ENCODE measurements around the gene PRSS56.
A peak's percentile ranks its signal among the peaks of the same experiment; 100 is the strongest.

PRSS56 gene

DNA sequence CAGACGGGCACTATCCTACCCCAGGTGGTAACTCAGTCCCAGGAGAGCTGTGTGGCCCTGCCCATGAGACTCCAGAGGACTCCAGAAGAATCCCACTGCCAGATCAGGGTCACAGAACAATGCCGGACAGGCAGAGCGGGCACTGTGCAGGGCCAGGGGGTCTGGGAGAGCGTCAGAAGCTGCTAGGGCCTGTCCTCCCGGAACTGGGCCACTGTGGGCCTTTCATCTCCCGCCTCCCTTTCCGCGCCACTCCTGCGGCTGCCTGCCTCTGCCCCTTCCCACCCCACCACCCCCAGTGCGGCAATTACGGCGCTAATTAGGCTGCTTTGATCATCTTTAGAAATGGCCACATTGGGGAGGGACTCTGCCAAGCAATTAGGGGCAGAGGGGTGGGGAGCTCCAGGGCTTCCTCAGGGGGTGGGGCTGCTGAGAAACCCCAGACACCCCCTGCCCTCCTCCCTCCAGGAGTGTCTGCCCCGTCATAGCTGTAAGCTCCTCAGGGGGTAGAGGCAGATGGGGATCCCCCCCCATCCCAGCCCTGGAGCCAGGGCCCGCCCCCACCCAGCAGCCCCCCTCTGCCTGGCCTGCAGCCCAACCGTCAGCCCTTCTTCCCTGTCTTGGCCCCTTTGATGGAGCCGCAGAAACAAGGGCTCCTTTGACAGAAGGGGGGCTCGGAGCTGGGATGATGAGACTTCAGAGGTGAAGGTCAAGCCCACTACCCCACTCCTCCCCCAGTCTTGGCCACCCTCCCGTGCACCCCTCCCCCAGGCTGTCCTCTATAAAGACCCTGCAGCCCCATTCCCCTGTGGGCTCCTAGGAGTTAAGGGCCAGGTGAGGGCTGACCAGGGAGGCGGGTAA is at the start of gene PRSS56:
Gene PRSS56, plus strand, starts transcription at position 808 of the 858 bp plus-strand sequence. CDS start 211 bp downstream, outside the sequence.
- DNase-seq (ENCODE audit: low spot score), result peak; percentile 13

DNA sequence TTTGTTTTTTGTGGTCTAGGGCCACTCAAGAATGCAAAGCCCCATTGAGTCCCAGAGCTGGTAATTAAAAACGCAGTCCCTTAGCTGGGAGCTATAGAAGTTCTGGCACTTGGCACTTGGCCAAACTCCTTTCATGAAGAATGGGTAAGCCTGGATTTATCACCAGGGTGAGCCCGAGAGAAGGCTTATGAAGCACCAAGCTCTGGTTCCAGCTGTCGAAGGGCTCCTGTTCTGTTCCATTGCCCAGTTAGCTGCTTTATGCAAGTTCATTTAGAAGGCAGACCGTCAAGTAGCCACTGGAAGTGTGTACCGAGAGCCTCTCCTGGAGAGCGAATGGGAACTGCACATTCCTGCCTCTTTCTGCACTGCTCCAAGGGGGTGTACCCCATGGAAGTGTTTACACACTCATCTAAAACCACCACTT is 46.7 kb upstream of the PRSS56 start:
- peak; percentile 64 for DNase-seq (ENCODE audit: low spot score)

DNA sequence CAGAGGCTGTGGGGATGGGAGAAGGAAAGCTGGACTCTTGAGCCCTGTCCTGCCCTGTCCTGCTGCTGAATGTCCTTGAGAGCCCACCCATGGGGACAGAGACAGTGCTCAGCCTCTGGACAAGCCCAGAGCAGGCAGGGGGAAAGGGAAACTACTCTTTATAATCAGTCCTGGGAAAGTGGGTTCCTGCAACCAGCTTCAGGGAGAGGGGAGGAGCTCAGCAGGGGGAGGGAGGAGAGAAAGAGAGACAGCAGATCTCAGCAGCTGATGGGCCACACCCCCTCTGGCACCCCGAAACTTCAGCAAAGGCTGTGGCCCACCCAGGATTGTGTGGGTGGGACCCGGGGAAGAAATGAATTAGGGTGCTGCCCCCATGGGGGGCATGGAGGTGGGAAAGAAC is 44.1 kb upstream of the PRSS56 start:
- DNase-seq (ENCODE audit: low spot score), result no peak

DNA sequence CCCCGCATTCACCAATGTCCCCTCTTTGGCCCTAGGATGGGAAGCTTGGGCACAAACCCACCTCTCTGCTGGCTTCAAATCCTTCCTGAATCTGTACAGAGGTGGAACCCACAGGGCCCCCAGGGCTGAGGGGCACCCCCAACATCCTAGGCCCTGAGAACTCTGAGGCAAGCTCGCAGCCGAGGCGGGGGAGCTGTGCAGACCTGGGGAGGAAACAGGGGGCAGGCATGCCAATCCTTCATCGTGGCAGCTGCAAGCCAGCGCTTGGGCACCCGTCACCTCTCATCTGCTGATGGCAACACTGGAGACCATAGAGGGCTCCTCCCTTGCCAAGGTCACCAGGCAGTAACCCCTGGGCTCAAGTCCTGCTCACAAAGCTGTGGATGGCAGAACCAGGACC is 43.4 kb upstream of the PRSS56 start:
- no peak for DNase-seq (ENCODE audit: low spot score)

DNA sequence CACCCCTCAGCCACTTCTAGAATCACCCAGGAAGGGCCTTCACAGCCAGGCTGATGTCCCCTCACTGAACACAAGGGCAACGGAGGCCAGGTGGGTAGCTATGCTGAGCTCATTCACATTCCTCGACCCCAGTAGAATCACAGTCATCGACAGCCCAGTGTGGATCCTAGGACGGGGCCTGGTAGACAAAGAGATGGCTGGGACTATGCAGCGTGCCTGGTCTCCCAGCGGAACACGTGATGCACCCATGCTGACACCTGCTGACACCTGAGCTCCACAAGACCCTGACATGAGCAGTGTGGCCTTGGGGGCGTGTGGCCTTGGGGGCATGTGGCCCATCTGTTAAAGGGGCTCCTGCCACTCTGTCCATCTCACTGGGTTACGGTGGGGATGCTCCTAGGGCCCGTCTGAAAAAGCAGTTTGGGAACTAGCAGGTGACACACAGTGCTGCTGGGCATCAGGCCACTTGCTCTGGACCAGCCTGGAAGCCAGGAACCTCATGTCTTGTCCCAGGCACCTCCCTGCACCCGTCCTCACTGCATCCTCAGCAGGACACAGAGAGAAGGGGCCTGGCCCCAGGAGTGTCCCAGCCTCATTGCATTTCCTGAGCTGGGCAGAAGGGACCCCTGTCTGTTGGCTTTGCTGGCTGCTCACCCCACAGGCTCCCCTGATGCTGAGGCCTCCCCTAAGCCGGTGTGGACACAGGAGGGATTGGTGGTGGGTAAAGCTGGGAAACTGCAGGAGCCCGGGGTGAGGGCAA is 42.3 kb upstream of the PRSS56 start:
- no peak for DNase-seq (ENCODE audit: low spot score)

DNA sequence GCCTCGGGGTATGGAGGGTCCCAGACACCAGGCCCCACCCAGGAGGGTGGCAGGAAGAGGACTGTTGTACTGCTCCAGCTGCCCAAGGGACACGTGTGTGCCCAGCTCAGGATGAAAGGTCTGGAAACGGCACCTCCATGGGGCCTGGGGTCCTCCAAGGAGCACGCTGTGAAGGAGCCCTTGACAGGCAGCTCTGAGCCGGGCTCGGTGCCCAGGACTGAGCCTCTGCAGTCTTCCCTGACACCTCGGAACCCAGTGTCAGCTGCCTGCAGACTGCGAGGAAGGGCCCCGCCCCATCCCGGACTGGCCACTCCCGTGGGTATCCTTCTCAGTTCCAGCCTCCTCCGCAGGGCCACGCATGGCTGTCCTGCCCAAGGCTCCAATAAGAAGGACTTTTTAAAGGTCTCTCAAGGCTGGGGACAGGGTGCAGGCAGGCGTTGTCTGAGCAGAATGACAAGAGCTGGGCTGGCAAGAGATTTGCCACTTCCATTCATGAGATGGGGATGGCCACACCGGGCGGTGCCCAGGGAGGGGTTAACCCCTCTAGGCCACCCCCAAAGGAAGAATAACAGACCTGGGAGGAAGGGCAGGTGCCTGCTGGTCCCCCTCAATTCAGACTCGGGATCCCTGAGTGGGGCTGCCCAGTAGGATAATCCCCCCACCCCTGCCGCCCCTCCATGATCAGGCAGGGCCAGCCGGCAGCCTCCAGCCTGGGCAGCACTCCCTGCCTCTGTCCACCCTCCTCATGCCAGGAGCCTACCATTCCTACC is 41.4 kb upstream of the PRSS56 start:
- no peak for DNase-seq (ENCODE audit: low spot score)

DNA sequence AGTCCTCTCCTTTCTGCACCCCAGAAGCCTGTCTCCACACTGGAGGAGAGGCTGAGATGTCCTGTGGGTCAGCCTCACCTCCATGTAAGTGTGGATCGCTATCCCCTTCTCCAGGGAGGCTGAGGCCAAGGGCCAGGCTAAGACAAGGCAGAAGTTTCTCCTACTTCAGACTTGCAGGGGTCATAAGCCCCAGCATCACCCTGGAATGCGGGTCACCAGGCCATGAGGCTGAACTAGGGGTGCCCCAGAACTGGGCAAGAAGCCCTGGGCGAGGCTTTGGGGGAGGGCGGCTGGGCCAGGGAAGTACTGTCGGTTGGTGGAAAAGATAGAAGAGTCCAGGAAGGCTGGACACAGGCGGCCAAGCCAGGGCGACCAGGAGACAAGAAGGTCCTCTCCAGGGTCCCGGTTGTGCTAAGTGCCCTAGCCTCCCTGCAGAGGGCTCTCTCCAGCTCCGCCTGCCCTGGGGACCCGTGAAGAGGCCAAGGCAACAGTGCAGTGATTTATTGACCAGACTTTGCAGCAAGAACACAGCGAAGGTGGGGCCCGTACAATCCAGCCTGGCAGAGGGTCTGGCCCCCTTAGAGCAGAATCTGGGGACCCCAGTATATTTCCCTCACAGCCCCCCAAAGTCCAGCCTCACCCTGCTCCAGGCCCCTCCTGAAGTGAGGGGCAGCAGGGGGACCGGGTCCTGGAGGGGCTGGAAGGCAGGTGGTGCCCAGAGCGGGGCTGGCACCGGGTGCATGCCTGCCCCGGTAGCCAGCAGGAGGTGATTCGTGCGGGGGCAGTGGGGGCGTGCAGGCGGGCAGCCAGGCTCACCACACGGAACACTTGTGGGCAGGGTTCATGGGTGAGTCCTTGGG is 40.6 kb upstream of the PRSS56 start:
- DNase-seq (ENCODE audit: low spot score), result no peak

DNA sequence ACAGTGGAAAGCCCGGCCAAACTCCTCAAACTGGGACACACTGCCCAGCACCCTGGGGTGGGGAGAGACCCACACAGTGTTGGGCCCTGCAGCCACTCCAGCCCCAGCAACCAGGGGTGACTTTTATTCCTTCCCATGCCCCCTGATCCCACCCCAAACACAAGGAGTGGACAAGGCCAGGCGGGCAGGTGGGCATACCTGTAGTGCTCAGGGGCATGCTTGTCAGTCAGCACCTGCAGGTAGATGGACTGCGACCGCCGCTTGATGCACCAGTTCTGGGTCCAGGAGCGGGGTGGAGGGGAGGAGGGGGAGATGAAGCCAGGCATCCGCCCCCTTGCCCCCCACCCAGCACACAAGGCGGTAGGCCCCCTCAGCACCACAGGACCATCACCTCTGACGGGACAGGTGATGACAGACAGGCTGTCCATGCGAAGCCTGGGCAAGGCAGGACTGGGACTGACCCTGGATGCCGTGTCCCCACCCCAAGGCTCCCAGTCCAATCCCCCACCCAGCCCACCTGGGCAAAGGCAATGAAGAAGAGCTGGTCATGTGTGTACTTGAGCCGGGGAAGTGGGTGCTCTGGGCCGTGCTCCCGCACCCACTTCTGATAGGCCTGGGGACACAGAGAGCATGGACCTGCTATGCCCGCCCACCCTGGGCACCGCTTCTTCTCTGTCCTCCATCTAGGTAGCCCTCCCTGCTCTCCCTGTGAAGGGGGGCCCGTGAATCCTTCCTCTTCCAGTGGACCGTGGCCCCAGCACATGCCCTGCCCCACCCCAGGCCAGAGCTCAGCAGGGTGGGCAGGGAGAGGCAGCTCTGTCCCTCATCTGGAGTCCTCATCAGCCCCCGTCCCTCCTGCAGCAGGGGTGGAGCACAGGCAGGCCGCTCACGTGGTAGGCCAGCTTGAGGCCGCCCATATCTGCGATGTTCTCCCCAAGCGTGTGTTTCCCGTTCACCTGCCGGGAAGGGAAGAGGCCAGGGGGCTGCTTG is 39.7 kb upstream of the PRSS56 start:
- DNase-seq (ENCODE audit: low spot score), result no peak

DNA sequence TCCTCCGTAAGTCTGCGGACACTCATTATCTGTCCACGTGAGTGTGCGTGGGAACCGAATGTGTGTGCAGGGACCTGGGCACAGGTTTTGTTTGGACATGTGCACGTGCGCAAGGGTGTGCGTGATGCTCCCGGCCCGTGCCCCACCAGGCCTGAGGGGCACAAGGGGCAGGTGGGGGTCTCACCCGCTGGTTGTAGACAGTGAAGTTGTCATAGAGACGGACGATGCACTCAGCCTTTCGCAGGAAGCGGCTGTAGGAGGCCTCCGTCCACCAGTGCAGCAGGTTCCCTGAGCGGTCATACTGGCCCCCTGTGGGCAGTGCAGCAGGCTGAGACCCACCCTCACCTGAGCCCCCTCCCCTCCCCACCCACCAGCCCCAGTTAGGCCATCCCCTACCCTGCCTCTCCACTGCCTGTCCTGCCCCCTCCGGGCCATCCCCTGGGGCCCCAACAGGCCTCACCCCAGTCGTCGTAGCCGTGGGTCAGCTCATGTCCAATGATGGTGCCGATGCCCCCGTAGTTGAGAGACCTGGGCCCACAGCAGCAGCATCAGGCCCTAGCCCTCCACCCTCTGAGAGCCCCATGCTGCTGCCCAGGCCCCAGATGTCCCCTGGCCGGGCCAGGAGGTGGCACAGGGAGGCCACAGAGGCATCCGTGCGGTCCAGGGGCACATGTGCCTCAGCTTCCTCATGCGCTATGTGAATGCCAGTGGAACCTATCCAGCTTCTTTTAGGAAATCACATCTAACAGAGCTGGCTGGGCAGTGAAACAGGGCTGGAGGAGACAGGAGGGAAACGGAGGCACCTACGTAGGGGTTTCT is 38.7 kb upstream of the PRSS56 start:
- no peak for DNase-seq (ENCODE audit: low spot score)

DNA sequence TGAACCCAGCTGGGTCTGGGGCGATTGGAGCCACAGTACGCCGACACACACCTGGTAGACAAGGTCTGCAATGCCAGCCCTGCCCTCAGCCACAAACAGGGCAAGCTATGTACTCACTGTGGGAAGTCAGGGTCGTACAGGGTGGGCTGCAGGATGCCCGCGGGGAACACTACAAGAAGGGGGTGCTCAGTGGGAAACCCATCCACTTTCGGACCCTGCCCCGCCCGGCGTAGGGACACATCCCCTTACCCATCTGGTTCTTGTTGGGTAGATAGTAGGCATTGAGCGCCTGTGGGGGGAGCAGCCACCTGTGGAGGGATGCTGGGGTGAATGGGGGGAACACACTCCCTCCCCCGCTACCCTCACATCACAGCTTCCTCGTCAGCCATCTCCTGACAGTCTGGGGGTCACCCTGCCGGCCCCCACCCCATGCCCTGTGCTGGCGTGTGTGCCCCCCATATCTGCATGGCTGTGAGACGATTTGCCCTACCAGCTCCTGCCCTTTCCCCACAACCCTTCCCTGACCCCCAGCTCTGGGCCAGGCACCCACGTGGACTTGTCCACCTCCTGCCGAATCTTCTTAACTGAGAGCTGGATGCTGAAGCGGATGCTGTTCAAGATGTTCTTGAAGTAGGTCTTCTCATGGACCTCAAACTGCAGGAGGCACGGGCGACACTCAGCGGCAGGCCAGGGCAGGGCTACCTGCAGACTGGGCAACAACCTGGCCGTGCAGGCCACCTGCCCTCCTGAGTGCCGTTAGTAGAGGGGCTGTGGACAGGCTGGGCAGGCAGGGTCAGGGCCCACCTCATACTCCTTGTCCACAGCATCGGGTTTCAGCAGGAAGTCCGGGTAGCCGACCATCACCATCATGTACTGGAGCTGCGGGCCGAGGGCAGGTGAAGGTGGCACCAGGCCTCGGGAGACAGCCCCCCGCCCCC is 37.6 kb upstream of the PRSS56 start:
- DNase-seq (ENCODE audit: low spot score), result no peak

DNA sequence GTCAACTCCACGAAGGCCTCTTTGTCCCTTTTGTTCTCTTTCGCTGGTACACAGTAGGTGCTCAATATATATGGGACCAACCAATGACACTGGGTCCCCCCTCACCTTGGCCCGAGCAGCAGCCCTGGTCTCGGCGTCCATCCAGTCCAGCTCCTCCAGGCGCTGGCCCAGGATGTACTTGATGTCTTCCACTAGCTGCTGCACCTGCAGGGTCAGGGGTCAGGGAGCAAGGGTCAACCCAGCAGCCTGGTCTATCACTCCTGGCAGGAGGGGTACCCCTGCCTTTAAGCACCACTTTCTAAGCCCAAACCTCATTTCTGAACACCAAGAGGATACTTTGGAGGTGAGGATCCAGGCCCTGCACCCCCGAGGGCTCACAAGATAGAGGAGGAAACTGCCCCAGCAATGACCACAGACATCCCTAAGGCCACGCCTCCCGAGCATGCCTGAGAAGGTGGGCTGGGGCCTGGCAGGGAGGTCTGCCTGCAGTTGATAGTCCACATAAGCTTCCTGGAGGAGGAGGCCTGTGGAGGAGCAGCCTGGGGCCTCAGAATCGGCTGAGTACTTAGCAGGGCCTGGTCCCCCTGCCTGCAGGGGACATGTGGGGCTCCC is 36.8 kb upstream of the PRSS56 start:
- DNase-seq (ENCODE audit: low spot score), result no peak

DNA sequence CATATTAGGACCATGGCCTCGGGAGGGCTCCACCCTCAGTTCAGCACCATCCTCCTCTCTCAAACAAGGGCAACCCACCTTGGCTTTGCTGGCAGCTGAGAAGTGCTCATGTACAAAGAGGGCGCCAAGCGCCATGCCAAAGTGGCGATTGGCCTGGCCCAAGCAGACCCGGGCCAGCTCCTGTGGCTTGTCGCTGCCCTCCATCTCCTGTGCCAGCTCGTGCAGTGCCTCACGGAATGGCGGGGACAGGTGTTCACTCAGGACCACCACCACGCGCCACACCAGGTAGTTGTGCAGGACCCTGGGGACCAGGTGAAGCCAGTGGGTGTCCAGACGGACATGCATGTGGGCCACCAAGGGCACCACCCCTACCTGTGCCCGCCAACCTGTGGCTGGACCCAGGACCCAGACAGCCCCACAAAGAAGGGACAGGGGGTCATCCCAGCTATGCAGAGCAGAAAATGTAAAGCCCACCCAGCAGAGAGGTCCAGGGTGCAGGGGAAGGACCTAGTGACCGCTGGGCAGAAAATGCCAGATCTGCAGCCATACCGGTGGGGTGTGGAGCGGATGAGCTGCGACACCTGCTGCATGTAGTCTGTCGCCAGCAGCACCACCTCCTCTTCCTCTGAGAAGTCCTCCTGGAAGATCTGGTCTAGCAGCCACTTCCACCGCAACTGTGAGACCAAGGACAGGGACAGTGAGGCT is 36.1 kb upstream of the PRSS56 start:
- no peak for DNase-seq (ENCODE audit: low spot score)

DNA sequence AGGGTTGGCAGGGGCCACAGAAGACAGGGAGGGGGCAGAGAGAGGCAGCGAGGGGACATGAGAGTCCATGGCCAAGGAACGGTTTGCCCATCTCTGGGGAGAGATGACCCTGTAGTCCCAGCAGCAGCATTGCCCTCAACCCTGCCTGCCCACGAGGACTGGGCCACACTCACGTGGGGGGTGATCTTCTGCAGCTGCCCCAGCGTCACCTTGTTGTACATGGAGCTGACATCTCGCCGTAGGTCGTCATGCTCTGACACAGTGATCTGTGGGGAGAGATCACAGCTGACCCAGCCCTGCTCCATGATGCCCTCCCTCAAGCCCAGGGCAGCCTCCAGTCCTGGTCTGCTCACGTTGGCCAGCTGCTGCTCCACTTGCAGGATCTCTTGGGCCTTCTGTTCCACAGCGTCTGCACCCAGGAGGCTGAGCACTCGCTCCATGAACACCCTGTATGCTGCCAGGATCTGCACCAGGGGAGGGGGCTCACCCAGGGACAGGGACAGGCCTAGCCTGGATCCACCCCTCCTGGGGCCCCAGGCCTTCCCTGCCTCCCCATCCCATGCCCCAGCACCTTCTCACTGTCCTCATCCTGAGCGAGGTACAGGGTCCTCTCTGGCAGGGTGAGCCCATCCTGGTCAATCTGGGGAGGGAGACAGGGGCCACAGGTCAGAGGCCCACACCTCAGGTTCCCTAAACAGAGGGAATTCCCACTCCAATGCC is 35.4 kb upstream of the PRSS56 start:
- no peak for DNase-seq (ENCODE audit: low spot score)

DNA sequence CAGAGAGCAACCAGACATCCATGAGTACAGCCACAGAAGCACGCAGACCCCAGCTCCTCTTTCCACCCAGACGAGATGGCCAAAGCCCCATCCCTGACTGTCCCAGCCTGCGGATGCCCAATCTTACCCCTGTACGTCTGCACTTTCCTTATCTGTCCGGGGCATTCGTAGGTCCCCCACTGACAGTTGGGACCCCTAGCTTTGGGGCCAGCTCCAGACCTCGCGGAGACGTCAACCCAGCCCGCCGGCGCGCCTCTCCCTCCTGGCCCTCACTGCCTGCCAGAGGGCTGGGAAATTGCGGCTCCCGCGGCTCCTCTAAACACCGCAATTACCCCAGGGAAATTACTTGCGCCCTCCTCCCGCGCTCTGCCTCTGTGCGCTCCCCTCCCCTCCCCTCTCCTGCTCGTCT is 34.8 kb upstream of the PRSS56 start:
- no peak for DNase-seq (ENCODE audit: low spot score)

DNA sequence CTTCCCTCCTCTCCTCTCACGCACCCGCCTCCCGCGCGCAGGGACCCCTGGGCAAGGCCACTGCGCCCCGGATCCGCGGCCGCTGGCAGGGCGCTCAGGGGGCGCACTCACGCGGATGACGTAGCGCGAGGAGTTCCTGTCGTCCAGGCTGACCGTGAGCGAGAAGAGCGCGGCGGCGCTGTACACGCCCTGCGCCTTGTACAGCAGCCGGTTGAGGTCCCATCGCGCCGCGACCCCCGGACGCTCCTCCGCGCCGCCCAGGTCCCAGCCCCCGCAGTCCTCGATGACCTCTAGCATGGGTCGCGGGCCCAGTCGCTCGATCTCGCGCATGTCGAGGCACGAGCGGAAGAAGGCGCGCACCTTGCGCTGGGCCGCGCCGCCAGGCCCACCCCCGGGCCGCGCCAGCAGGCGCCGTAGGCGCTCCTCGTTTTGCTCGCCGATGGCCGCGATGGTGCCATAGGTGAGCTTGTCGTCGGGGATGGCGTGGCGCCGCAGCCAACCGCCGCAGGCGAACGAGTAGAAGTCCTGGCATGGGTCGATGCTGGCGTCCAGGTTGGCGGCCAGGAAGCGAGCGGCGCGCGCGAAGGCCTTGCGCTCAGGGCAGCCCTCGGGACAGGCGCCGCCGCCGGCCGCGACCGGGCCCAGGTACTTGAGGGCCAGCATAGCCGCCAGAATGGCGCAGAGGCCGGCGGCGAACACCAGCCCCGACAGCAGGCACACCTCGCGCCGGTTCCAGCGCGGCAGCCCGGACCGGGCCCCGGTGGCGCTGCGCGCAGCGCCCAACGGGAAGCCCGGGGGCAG is 34.2 kb upstream of the PRSS56 start:
- DNase-seq (ENCODE audit: low spot score), result no peak
